K562 (cell line): Measurements from ENCODE around the gene SLC26A1. TPM values are rescaled to one million over a fixed set of nuclear protein-coding genes. Genes with fewer than 3 reads are reported as not detected.

Source experiments
- ATAC-seq: fragments of 200-7000 bp; cut with Tn5 transposase; 3 replicates; pipeline ENCODE4 v1.9.1; 2020; ENCODE audit warnings: moderate library complexity
- BruUV-seq: library from RNA; stranded (reverse); fragments of 400-500 nt; replicated peaks from 2 replicates; lab custom pipeline; 2021; lab: Mats Ljungman, UMichigan
- CTCF ChIA-PET: fragments of 300-600 bp; formaldehyde crosslinking; extraction: SDS; loops from one replicate; lab custom pipeline; 2021; ENCODE audit warnings: low intra/inter-chr PET ratio; lab: Yijun Ruan, JAX
- POLR2A ChIA-PET: fragments of 300-600, 350-650 bp; sonication (Branson Sonifier 250); formaldehyde crosslinking; extraction: SDS; loops from one replicate; lab custom pipeline; 2021; ENCODE audit warnings: antibody characterized with exemption, inconsistent platforms; lab: Yijun Ruan, JAX
- DNase-seq, 4 experiments: peaks; one replicate each; pipeline versions ENCODE4 v3.0.0 to v3.0.0-alpha.2; 2011 to 2018; ENCODE audit warnings: low spot score in 3 of 4, mixed read lengths in 3 of 4; ENCODE audit errors: extremely low read depth in 1 of 4
- FAIRE-seq: peaks from 2 replicates; lab custom pipeline; 2011; peaks lifted over from hg19 to GRCh38; lab: Jason Lieb, UNC
- H2AFZ ChIP-seq: 2 replicates; pipeline ENCODE4 v1.6.0; 2011; ENCODE audit warnings: low read depth, low read length, control low read depth, inconsistent platforms
- H3K27ac ChIP-seq: fragments of 200-600 bp; 3 replicates; pipeline ENCODE4 v1.8.0; 2011; ENCODE audit warnings: low read depth, mild to moderate bottlenecking, control low read depth, inconsistent platforms, low read length, moderate library complexity, mixed read lengths; ENCODE audit errors: extremely low read depth
- H3K27me3 ChIP-seq, 2 experiments: fragments of 300-600 bp in 1 of 2; 2 replicates in 1 of 2; 3 replicates in 1 of 2; pipeline versions ENCODE4 v1.6.0 to v1.8.0; 2011; ENCODE audit warnings: inconsistent platforms in 2 of 2, low read length in 2 of 2, mild to moderate bottlenecking in 1 of 2, mixed read lengths in 1 of 2, moderate library complexity in 1 of 2; ENCODE audit not compliant: control insufficient read depth in 2 of 2, insufficient read depth in 2 of 2
- H3K36me3 ChIP-seq: fragments of 300-600 bp; 3 replicates; pipeline ENCODE4 v1.8.0; 2011; ENCODE audit warnings: mild to moderate bottlenecking, low read length, inconsistent platforms; ENCODE audit not compliant: control insufficient read depth, insufficient read depth
- H3K4me1 ChIP-seq, 2 experiments: fragments of 200-600 bp in 1 of 2; replicated peaks in 1 of 2; 2 replicates in 1 of 2; 3 replicates in 1 of 2; pipeline versions ENCODE4 v1.5.1 to v1.8.0; 2011; ENCODE audit warnings: inconsistent platforms in 2 of 2, low read length in 2 of 2, mild to moderate bottlenecking in 1 of 2, mixed read lengths in 1 of 2, moderate library complexity in 1 of 2; ENCODE audit not compliant: control insufficient read depth in 2 of 2, insufficient read depth in 2 of 2
- H3K4me2 ChIP-seq: 2 replicates; pipeline ENCODE4 v1.6.1; 2011; ENCODE audit warnings: low read length, control low read depth, inconsistent platforms, mixed read lengths; ENCODE audit not compliant: insufficient read depth
- H3K4me3 ChIP-seq: fragments of 200-600 bp; sonication (generic), shearing (Covaris generic); 2 replicates; pipeline ENCODE4 v1.5.1; 2016; ENCODE audit warnings: control low read depth, inconsistent platforms
- H3K79me2 ChIP-seq: fragments of 200-600 bp; 3 replicates; pipeline ENCODE4 v1.8.0; 2011; ENCODE audit warnings: low read length, inconsistent platforms; ENCODE audit not compliant: control insufficient read depth, insufficient read depth
- H3K9ac ChIP-seq, 2 experiments: 2 replicates each; pipeline versions ENCODE4 v1.6.0 to v1.6.1; 2011; ENCODE audit warnings: low read depth in 2 of 2, low read length in 2 of 2, control low read depth in 1 of 2, inconsistent platforms in 1 of 2, mild to moderate bottlenecking in 1 of 2, mixed read lengths in 1 of 2; ENCODE audit not compliant: insufficient read depth in 1 of 2
- H3K9me1 ChIP-seq: one replicate; pipeline ENCODE4 v1.6.0; 2011; ENCODE audit warnings: inconsistent platforms, mild to moderate bottlenecking, low read length, moderate library complexity; ENCODE audit not compliant: control insufficient read depth, insufficient read depth
- H3K9me3 ChIP-seq: replicated peaks from 2 replicates; pipeline ENCODE4 v1.5.1; 2011; ENCODE audit warnings: low read depth, low read length, inconsistent platforms; ENCODE audit not compliant: control insufficient read depth, insufficient read depth
- H4K20me1 ChIP-seq: replicated peaks from 2 replicates; pipeline ENCODE4 v1.6.1; 2011; ENCODE audit warnings: low read length, inconsistent platforms, mixed read lengths; ENCODE audit not compliant: control insufficient read depth, insufficient read depth
- ELF2 ChIP-seq: fragments of 250-450 bp; sonication (Bioruptor Pico); IDR thresholded peaks from 2 replicates; pipeline ENCODE4 v1.5.0; 2021; ENCODE audit warnings: mild to moderate bottlenecking
- MCM2 ChIP-seq: fragments of 450-650 bp; IDR thresholded peaks from 2 replicates; pipeline ENCODE4 v1.6.1; 2017; ENCODE audit warnings: low read depth, mild to moderate bottlenecking
- NR2C2 ChIP-seq, 2 experiments: fragments of 200-800 bp in 1 of 2; sonication (Bioruptor generic) in 1 of 2; sonication (generic) in 1 of 2; formaldehyde crosslinking in 1 of 2; IDR thresholded peaks; 2 replicates each; pipeline versions ENCODE4 v1.6.1 to v1.8.0; 2016 to 2022; ENCODE audit warnings: mild to moderate bottlenecking in 1 of 2, missing compliant biosample characterization in 1 of 2, missing genetic modification characterization in 1 of 2, missing genetic modification reagents in 1 of 2
- POLR2G ChIP-seq: fragments of 200-400 bp; formaldehyde crosslinking; IDR thresholded peaks from 2 replicates; pipeline ENCODE4 v1.6.1; 2017; ENCODE audit warnings: low read depth, mild to moderate bottlenecking, antibody characterized with exemption, low read length, moderate library complexity
- RBFOX2 ChIP-seq: fragments of 200-400 bp; formaldehyde crosslinking; IDR thresholded peaks from 2 replicates; pipeline ENCODE4 v1.6.1; 2017; ENCODE audit warnings: low read depth, mild to moderate bottlenecking, low read length, moderate library complexity
- SMC3 ChIP-seq: conservative IDR thresholded peaks from 2 replicates; pipeline ENCODE4 v1.6.1; 2011; ENCODE audit warnings: low read depth, low read length, improper control_type of control experiment; ENCODE audit not compliant: insufficient read depth
- ZNF695 ChIP-seq: fragments of 450-650 bp; formaldehyde crosslinking; IDR thresholded peaks from 2 replicates; pipeline ENCODE4 v1.4.0; 2020; ENCODE audit warnings: mild to moderate bottlenecking, moderate library complexity
- WGBS: fragments of 100-300 bp; shearing (Covaris generic); methylation state at CpG from one replicate; pipeline ENCODE4 v1.1.6; 2016; ENCODE audit warnings: low coverage, mixed read lengths; ENCODE audit not compliant: insufficient coverage; ENCODE audit errors: missing lambda C conversion rate; 5-methylcytosine and 5-hydroxymethylcytosine counted together
- in situ Hi-C: fragments of 300-500 bp; cut with MboI; formaldehyde crosslinking; loops from 4 replicates; pipeline ENCODE4 v1.15.0; 2018; ENCODE audit warnings: inconsistent platforms, mixed read lengths
- intact Hi-C: fragments of 100-400 bp; cut with micrococcal nuclease; formaldehyde crosslinking; loops from 2 replicates; pipeline ENCODE4 v1.14.2; 2022
- polyA plus RNA-seq, 8 experiments: library from polyadenylated mRNA; depleted of rRNA in 4 of 8; stranded (reverse) in 5 of 8; unstranded in 3 of 8; fragments of >200 nt; fragmentation: Nextera tagmentation in 2 of 8; fragmentation: Illumina TruSeq in 1 of 8; extraction: Ambion mirVana in 2 of 8; extraction: Trizol in 1 of 8; gene quantifications; 2 replicates each; pipeline versions ENCODE4 v1.2.1 to v1.2.3, GENCODE V29; 2011 to 2014; ENCODE audit warnings: inconsistent platforms in 1 of 8, missing spikeins in 1 of 8
- total RNA-seq, 7 experiments: library from RNA; depleted of rRNA in 6 of 7; stranded (reverse); fragments of >200 nt in 6 of 7; fragmentation: Illumina TruSeq in 2 of 7; extraction: Trizol in 2 of 7; gene quantifications; 2 replicates each; pipeline versions ENCODE4 v1.2.1 to v1.2.3, GENCODE V29; 2011 to 2021; ENCODE audit warnings: low replicate concordance in 1 of 7

Gene SLC26A1
- total and polyA plus RNA-seq, 9 of the 15 experiments (the other 6 are each of a cell fraction or from before 2014, with no cell fraction given), result 0.11 to 4.2 (median 0.95) TPM

DNA sequence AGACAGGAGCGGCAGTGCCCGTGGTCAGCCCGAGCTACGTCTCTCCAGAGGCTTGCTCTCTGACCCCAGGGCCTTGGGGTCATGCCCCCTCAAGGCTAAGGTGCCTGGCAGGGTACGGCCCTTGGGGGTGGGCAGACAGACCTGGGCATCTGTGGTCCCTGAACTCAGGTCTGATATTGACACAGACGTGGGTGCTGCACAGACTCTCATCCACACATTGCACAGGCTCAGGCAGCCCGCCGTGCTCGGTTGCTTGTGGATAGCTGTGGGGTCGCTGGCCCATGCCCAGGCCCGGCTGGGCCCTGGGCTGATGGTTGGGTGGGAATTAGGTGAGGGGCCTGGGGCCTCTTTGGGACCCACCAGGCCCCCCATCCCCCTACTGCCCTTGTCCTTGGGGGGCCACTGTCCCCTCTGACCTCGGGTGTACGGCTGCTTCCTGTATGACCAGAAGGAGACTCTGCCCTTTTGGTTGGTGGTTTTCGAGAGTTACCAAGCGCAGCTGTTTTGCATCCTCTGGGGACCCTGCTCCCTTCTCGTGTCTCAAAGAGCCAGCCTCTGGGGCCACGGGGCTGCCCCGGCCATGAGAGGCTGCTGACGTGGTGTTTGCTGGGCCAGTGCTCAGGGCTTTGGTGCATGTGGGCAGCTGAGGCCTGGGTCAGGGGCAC lies 28.3 kb upstream of the SLC26A1 start:
- Histone ChIP-seq H3K9me3 (no peaks in the 10 kb centered on the region; the same call in 1 of the 2 replicates), H3K27ac (no peak overlapping the region), H3K4me1 (peaks cover 0 to 63% of the 10 kb centered on the region in 2 experiments; a peak in 3 of 5 replicates), H3K9ac (no peak overlapping the region; a peak in 1 of 4 replicates), H3K4me3 (no peak overlapping the region), H3K36me3 (peaks cover 29% of the 10 kb centered on the region; the same call in 2 of the 3 replicates), H3K9me1 (peaks cover 4% of the 10 kb centered on the region), H3K27me3 (no peaks in the 10 kb centered on the region), H3K4me2 (no peak overlapping the region), H2AFZ (no peak overlapping the region), H3K79me2 (no peaks in the 10 kb centered on the region; the same call in 2 of the 3 replicates), H4K20me1 (peaks cover 7% of the 10 kb centered on the region; the same call in 1 of the 2 replicates)
- FAIRE-seq (no peak), ATAC-seq (no peak), DNase-seq (peak in 1 of 4 experiments; percentile 11)
- BruUV-seq, result no TSS peak
- in situ Hi-C loops (no loop called here), intact Hi-C loops (no loop called here)
- WGBS, result 87% methylated on average over 17 of the region's 19 CpGs
- ChIA-PET POLR2A (no interaction called here), CTCF (no interaction called here)
- peak; percentile 13; the same call in 1 of the 2 replicates for TF ChIP-seq POLR2G
- TF ChIP-seq RBFOX2, result peak; percentile 21; the same call in 1 of the 2 replicates
- TF ChIP-seq MCM2, result no peak
- TF ChIP-seq ZNF695 (CRISPR knock-in tag), result no peak
- TF ChIP-seq NR2C2 (CRISPR knock-in tag; IDR thresholded peaks at IDR 0.05), result no peak
- TF ChIP-seq NR2C2 (tag; IDR thresholded peaks at IDR 0.05), result no peak
- TF ChIP-seq ELF2 (CRISPR knock-in tag), result no peak
- no peak for TF ChIP-seq SMC3
